ENCODE results near the gene RAE1.
A peak's percentile ranks its signal among the peaks of the same experiment; 100 is the strongest.
"Not testable (repeated sequence)": the region's sequence is repeated elsewhere in the genome, so short reads cannot be mapped to it uniquely, and the experiment has no call there.

The RAE1 gene

DNA sequence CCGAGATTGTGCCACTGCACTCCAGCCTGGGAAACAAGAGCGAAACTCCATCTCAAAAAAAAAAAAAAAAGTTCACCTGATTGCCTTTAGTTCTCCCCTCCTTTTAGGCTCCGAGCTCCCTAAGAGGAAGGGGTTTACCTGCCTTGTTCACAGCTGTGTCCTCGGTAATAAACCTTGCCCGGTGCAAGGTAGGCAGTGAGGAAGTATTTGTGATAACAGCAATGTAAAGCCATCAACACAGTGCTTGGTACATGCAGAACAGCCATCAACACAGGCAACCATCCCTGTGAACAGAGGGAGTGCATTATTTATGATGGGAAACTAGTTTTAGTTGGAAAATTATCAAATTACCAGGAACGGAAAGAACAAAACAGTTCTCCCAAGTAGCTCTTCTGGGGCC lies 23.2 kb upstream of the RAE1 start:
- no peak for DNase-seq

GRCh38 chr20:57329608-57330221 lies 21.3 kb upstream of the RAE1 start, which contains the start of gene SPO11:
Gene SPO11 (plus strand): TSS chr20:57329803. CDS start chr20:57329868, 65 bp downstream.
- DNase-seq: no peak

DNA sequence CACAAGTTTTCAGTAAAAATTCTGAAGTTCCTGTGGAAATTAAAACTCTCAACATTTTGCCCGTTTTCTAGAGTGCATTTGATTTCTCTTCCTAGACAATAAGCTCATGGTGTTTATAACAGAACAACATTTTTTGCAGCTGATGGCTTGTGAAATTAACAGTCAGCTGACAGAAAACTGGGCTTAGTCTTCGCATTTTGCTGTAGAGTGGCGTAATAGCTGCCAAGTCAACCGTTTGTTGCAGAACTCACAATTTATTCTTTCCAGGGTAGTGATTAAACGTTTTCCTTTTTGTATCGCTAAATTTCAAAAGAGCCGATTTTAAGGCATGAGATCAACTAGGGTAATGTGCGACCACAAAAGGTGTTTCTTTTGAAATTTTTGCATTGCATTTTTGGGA lies 20.1 kb upstream of the RAE1 start:
- DNase-seq: no peak

- no peak for DNase-seq
Observed at GRCh38 chr20:57332105-57333089, 18.7 kb upstream of the RAE1 start.

DNA sequence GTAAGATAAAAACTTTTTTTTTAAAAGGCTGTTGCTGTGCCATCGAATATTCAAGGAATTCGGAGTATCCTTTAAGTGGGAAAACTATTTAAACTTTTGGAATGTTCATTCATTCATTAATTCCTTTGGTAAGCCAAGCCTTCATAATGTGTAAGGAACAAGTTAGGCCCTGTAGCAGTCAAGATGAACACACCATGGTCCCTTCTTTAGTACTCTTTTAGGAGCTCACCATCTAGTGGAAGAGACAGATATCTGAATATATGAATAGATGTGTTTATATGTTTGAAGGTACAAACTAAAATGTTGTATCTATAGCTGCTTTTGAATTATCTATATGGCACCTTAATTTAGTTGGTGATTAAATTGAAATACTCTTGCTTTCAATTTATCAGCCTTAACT lies 15.7 kb upstream of the RAE1 start:
- no peak for DNase-seq

GRCh38 chr20:57341663-57342062 lies 9.4 kb upstream of the RAE1 start:
- no peak for DNase-seq

DNA sequence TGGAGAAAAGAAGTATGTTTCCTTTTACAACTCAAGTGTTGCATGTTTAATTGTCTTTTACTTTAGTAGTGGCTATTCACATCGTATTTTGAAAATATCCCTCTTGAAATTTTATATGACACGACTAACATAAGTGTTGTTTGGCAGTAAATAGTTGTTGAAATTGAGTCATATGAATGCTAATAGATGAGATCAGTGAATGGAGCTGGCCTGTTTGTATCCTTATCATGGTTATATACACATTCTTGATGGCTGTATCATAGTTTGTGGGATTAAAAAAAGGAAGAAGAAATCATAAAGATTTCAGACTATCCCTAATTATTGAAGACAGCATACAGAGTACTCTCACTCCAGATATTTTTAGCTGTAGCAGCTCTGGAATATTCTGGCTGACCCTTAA lies 8.2 kb upstream of the RAE1 start:
- no peak for DNase-seq

DNA sequence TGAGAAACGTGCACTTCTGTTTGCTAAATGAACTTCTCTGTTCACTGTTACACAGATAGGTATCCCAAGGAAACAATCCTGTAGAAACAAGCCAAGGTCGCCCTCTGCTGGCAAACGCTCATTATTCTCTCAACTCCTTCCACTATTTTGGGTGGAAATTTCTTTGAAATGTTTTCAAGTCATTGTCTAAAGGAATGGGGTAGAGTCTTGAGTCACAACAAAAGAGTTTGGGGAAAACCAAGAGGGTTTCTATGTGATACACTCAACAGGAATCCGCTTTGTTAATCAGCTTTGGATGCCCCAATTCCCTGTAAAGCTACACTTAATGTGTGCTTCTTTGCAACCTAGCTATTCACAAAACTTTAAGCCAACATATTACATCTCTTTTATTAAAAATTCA lies 4.6 kb upstream of the RAE1 start:
- DNase-seq: peak; percentile 33 to 47

- no peak for DNase-seq
Observed at GRCh38 chr20:57347393-57347792, 3.7 kb upstream of the RAE1 start.

- not testable (repeated sequence) for DNase-seq
Observed at GRCh38 chr20:57348200-57348921, 2.7 kb upstream of the RAE1 start.

DNA sequence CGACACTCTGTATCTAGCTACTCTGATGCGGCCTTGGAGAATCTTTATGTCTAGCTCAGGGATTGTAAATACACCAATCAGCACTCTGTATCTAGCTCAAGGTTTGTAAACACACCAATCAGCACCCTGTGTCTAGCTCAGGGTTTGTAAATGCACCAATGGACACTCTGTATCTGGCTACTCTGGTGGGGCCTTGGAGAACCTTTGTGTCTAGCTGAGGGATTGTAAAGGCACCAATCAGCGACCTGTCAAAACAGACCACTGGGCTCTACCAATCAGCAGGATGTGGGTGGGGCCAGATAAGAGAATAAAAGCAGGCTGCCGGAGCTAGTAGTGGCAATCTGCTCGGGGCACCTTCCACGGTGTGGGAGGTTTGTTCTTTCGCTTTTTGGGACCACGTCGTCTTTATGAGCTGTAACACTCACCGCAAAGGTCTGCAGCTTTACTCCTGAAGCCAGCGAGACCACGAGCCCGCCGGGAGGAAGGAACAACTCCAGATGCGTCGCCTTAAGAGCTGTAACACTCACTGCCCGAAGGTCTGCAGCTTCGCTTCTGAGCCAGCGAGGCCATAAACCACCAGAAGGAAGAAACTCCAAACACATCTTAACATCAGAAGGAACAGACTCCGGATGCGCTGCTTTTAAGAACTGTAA lies 2.0 kb upstream of the RAE1 start:
- not testable (repeated sequence) for DNase-seq

DNA sequence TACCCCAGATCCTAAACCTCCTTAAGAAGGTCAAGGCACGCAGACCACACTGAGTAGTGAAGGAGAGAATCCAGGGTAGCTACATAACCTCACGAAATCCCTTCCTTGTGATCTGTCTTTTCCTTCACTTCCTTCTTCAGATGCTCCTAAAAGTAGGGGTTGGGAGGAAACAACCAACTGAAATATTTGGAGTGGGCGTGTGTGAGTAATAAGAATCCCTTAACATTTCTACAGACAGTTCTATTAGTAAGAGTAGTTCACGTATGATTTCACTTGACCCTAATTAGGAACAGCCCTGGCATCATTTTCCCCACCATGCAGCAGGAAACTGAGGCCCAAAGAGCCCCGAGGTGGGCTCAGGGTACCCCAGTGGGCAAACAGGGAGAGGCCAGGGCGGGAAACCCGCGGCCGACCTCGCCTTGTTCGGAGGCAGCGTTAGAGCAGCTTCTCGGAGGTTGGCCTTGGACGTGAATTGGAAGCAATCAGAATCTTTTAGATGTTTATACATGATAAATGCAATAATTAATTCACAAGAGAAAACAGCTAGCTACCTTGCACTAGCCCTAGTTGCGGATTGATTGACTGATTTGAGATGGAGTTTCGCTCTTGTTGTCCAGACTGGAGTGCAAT lies 859 bp upstream of the RAE1 start:
- no peak for DNase-seq

- DNase-seq: not testable (repeated sequence)
Observed at GRCh38 chr20:57350726-57351041, 371 bp upstream of the RAE1 start.

DNA sequence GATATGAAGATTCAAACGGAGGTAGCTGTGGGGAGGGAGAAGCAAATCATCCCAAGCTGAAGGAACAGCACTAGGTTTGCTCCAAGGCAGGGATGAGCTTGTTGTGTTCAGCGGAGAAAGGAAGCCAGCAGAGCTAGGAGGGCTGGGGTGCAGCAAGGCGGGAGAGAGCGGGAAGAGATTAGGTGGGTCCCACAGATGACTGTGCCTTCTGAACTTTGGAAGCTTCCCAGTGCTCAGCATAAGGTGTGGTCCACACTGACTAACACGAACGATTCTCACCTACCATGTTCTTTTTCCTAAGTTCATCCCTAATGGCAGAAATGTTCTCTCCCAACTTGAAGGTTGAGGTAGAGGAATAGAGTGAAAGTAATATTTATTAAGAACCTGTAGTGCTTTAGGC lies 1.2 kb downstream of the RAE1 start:
- DNase-seq: no peak

DNA sequence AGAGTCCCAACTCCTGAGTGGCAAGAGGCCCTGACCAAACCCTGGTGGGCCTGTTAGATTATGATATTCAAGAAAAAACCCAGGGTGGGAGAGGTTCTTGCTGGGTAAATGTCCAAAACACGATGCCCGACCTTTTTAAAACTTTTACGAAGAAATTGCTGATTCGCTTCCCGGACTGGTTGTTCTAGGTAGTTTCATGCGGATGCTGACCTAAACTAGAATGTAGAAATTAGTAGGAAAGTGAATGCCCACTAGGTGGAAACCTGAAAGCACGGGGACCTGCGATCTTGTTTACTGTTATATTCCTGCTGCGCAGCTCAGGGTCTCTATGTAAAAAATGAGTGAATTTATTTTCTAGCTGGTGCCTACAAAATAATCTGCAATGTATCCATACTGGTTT lies 2.3 kb downstream of the RAE1 start:
- DNase-seq: no peak

DNA sequence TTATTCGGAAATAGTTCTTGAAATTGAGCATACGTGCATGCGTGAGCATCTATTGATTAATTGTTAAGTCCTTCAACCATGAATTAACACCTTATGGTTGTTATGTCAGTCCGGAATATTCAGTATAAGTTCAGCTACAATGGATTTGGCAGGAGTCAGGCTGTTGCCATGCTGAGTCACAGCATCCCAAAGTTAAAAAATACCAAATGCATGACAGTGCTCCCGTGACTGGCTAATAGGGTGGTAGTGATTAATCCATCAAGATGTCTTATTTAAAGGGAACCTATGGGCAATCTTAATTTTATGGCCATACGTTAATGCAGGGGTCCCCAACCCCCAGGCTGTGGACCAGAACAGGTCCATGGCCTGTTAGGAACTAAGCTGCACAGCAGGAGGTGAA lies 10.5 kb downstream of the RAE1 start:
- DNase-seq: no peak

DNA sequence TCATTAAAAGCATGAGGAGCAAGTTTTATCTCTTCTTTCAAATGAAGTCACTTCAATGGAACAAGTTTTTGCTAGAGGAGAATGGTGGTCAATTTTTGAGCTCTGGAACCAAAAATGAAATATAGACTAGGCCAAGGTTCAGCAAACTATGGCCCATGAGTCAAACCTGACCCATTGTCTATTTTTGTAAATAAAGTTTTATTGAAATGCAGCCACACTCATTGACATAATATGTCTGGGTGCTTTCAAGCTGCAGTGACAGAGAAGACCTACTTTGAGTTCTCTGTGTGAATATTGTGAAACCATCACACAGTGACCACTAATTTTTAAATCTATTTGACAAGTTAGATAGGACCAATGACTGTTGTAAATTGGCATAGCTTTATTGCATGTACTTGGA lies 13.4 kb downstream of the RAE1 start:
- DNase-seq: no peak

DNA sequence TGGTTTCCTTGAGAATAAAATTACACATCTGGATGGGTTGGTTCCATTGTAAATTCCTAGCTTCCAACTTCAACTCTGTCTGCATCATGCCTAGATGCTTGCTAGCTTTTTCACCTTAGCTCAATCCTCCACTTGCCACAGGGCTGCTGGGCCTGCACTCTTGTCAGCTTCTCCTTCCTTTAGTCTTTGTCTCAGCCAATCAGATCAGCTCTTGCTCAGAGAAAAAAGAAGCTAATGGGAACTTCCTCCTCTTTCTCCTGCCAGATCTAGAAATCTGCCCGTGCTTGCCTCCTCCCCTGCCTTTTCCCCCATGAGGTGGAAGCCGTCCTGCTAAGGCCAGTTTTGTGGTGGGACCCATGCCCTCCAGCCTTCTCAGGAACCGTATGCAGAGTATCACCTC lies 18.5 kb downstream of the RAE1 start:
- no peak for DNase-seq

- no peak for DNase-seq
Observed at GRCh38 chr20:57370316-57370715, 19.3 kb downstream of the RAE1 start.

DNA sequence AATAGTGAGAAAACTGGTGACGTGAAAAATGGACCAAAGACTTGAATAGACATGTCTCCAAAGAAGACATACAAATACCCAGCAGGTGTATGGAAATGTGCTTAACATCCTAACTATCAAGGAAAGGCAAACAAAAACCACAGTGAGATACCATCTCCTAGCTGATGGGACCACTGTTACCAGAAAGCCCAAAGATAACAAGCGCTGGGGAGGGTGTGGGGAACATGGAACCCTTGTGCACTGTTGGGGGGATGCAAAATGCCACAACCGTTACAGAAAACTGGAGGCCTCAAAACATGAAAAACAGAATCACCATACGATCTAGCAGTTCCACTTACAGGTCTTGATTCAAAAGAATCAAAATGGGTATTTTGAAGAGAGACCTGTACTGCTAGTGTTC lies 20.3 kb downstream of the RAE1 start:
- DNase-seq: no peak

- no peak for DNase-seq
Observed at GRCh38 chr20:57372157-57372556, 21.1 kb downstream of the RAE1 start.

- DNase-seq: no peak
Observed at GRCh38 chr20:57372581-57373350, 21.7 kb downstream of the RAE1 start.

Measured in NCI-H187 (cell line).